OCI-LY1 (cell line): ENCODE results near the gene DYNAP.

Experiments used
- H2AFZ ChIP-seq: fragments of 200-600 bp; sonication (generic), shearing (Covaris generic); 2 replicates; pipeline ENCODE4 v1.6.0; 2014; ENCODE audit warnings: antibody characterized with exemption, mild to moderate bottlenecking, low read length
- H3F3A ChIP-seq: fragments of 200-600 bp; sonication (generic), shearing (Covaris generic); 2 replicates; pipeline ENCODE4 v1.6.0; 2014; ENCODE audit warnings: mild to moderate bottlenecking, antibody characterized with exemption, low read length, moderate library complexity; ENCODE audit not compliant: insufficient read depth
- H3K27ac ChIP-seq: fragments of 200-600 bp; sonication (generic); 2 replicates; pipeline ENCODE4 v1.5.1; 2014; ENCODE audit warnings: low read length, mixed run types, mild to moderate bottlenecking, low read depth; ENCODE audit not compliant: poor library complexity, severe bottlenecking
- H3K27me3 ChIP-seq: fragments of 200-600 bp; sonication (generic); 2 replicates; pipeline ENCODE4 v1.6.0; 2014; ENCODE audit warnings: antibody characterized with exemption, mild to moderate bottlenecking, low read length, moderate library complexity; ENCODE audit not compliant: insufficient read depth
- H3K36me3 ChIP-seq: fragments of 200-600 bp; sonication (generic); 2 replicates; pipeline ENCODE4 v1.6.1; 2014; ENCODE audit warnings: mild to moderate bottlenecking, antibody characterized with exemption, low read length, moderate library complexity, mixed read lengths; ENCODE audit not compliant: insufficient read depth
- H3K4me1 ChIP-seq: fragments of 200-600 bp; sonication (generic); 2 replicates; pipeline ENCODE4 v1.5.1; 2014; ENCODE audit warnings: mild to moderate bottlenecking, low read length, moderate library complexity; ENCODE audit not compliant: insufficient read depth, severe bottlenecking
- H3K4me2 ChIP-seq: fragments of 200-600 bp; sonication (generic), shearing (Covaris generic); 2 replicates; pipeline ENCODE4 v1.6.1; 2014; ENCODE audit warnings: low read length
- H3K4me3 ChIP-seq: fragments of 200-600 bp; sonication (generic); 2 replicates; pipeline ENCODE4 v1.5.1; 2014; ENCODE audit warnings: low read length, low read depth, mild to moderate bottlenecking, mixed read lengths; ENCODE audit not compliant: poor library complexity, severe bottlenecking
- H3K79me2 ChIP-seq: fragments of 200-600 bp; shearing (Covaris generic); 2 replicates; pipeline ENCODE4 v1.6.1; 2016; ENCODE audit warnings: mixed run types, low read length, mixed read lengths; ENCODE audit not compliant: insufficient read depth
- H3K9ac ChIP-seq: fragments of 200-600 bp; sonication (generic), shearing (Covaris generic); 2 replicates; pipeline ENCODE4 v1.6.1; 2014; ENCODE audit warnings: mild to moderate bottlenecking, low read length, mixed read lengths
- H3K9me2 ChIP-seq: fragments of 200-600 bp; sonication (generic), shearing (Covaris generic); 2 replicates; pipeline ENCODE4 v1.6.1; 2014; ENCODE audit warnings: low read depth, mild to moderate bottlenecking, low read length, mixed read lengths
- H3K9me3 ChIP-seq: fragments of 200-600 bp; shearing (Covaris generic); 2 replicates; pipeline ENCODE4 v1.6.1; 2014; ENCODE audit warnings: low read length, mixed read lengths
- H4K20me1 ChIP-seq: fragments of 200-600 bp; sonication (generic), shearing (Covaris generic); 2 replicates; pipeline ENCODE4 v1.6.0; 2016; ENCODE audit warnings: mild to moderate bottlenecking, low read length; ENCODE audit not compliant: insufficient read depth
- CTCF ChIP-seq: fragments of 200-600 bp; sonication (generic), shearing (Covaris generic); IDR thresholded peaks from 2 replicates; pipeline ENCODE4 v1.5.1; 2017; ENCODE audit warnings: mild to moderate bottlenecking, antibody characterized with exemption, low read length, moderate library complexity, mixed read lengths
- EZH2 ChIP-seq: fragments of 200-600 bp; sonication (generic), shearing (Covaris generic); IDR thresholded peaks from 2 replicates; pipeline ENCODE4 v1.8.0; 2017; ENCODE audit warnings: borderline replicate concordance, mixed run types, mild to moderate bottlenecking, antibody characterized with exemption, low read length, moderate library complexity, mixed read lengths

Gene DYNAP

GRCh38 chr18:54585743-54586142 is 5.3 kb upstream of the DYNAP start:
- Histone ChIP-seq H3K9ac (no peak overlapping the region), H3F3A (no peaks in the 10 kb centered on the region), H3K27me3 (no peaks in the 10 kb centered on the region), H3K9me2 (no peaks in the 10 kb centered on the region), H4K20me1 (no peaks in the 10 kb centered on the region), H3K4me1 (no peaks in the 10 kb centered on the region), H3K79me2 (no peaks in the 10 kb centered on the region), H3K36me3 (no peaks in the 10 kb centered on the region), H3K4me3 (no peak overlapping the region), H3K9me3 (no peaks in the 10 kb centered on the region), H2AFZ (no peak overlapping the region), H3K4me2 (no peak overlapping the region), H3K27ac (no peak overlapping the region)
- TF ChIP-seq CTCF = no peak
- no peak for TF ChIP-seq EZH2

- Histone ChIP-seq H3K9me3 (no peaks in the 10 kb centered on the region), H3K27ac (no peak overlapping the region), H3K9ac (no peak overlapping the region), H3K4me1 (no peaks in the 10 kb centered on the region), H4K20me1 (no peaks in the 10 kb centered on the region), H3F3A (no peaks in the 10 kb centered on the region), H3K9me2 (no peaks in the 10 kb centered on the region), H3K4me2 (no peak overlapping the region), H3K36me3 (no peaks in the 10 kb centered on the region), H3K4me3 (no peak overlapping the region), H3K27me3 (no peaks in the 10 kb centered on the region), H3K79me2 (no peaks in the 10 kb centered on the region), H2AFZ (no peak overlapping the region)
- TF ChIP-seq CTCF (no peak), EZH2 (no peak)
These were observed 13.2 kb downstream of the DYNAP start for GRCh38 chr18:54604211-54604610.

- no peak overlapping the region for H3K4me3 ChIP-seq
- TF ChIP-seq EZH2 = no peak
- TF ChIP-seq CTCF = no peak
- no peak overlapping the region for H3K9ac ChIP-seq
- H3F3A ChIP-seq = no peaks in the 10 kb centered on the region
- no peaks in the 10 kb centered on the region for H3K27me3 ChIP-seq
- H3K9me2 ChIP-seq = no peaks in the 10 kb centered on the region
- no peaks in the 10 kb centered on the region for H3K36me3 ChIP-seq
- H3K4me1 ChIP-seq = no peaks in the 10 kb centered on the region
- no peaks in the 10 kb centered on the region for H3K9me3 ChIP-seq
- no peak overlapping the region for H3K4me2 ChIP-seq
- H3K79me2 ChIP-seq = no peaks in the 10 kb centered on the region
- no peak overlapping the region for H3K27ac ChIP-seq
- no peak overlapping the region for H2AFZ ChIP-seq
- no peaks in the 10 kb centered on the region for H4K20me1 ChIP-seq
These were observed 15.8 kb downstream of the DYNAP start for GRCh38 chr18:54606835-54607212.
